Panc1 (cell line): ENCODE data around the gene PHF13.

Experiments used
- POLR2AphosphoS5 ChIP-seq: IDR thresholded peaks from 2 replicates; pipeline ENCODE4 v1.6.1; 2012; ENCODE audit warnings: mild to moderate bottlenecking, low read depth, low read length, moderate library complexity
- TF ChIP-seq, protein P1 (sequence below): fragments of 450-650 bp; IDR thresholded peaks from 2 replicates; pipeline ENCODE4 v1.5.1; 2017; ENCODE audit warnings: mild to moderate bottlenecking
- TF ChIP-seq, protein P2 (sequence below), 2 experiments: IDR thresholded peaks; 2 replicates each; pipeline ENCODE4 v1.6.1; 2011 to 2012; ENCODE audit warnings: low read depth in 2 of 2, control low read depth in 1 of 2, low read length in 1 of 2, mild to moderate bottlenecking in 1 of 2, moderate library complexity in 1 of 2; ENCODE audit not compliant: insufficient read depth in 1 of 2

DNA sequence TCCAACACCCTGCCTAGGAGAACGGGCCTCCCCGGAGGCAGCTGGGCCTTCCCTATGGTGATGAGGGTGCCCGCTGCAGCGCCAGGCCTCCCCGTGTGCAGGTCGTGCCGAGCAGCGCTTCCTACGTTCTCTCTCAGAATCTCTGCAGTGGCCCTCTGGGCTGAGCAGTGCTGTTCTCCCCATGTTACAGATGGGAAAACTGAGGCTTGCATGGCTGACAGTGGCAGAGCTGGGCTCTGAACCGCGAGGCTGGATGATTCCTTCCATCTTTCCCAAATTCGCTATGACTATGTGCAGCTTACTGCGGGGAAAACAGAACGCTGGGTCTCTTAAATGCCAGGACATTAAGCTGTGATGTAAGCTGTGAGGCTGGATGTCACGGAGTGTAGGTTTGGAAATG, 19.7 kb upstream of the PHF13 start:
- TF ChIP-seq, protein P1, sequence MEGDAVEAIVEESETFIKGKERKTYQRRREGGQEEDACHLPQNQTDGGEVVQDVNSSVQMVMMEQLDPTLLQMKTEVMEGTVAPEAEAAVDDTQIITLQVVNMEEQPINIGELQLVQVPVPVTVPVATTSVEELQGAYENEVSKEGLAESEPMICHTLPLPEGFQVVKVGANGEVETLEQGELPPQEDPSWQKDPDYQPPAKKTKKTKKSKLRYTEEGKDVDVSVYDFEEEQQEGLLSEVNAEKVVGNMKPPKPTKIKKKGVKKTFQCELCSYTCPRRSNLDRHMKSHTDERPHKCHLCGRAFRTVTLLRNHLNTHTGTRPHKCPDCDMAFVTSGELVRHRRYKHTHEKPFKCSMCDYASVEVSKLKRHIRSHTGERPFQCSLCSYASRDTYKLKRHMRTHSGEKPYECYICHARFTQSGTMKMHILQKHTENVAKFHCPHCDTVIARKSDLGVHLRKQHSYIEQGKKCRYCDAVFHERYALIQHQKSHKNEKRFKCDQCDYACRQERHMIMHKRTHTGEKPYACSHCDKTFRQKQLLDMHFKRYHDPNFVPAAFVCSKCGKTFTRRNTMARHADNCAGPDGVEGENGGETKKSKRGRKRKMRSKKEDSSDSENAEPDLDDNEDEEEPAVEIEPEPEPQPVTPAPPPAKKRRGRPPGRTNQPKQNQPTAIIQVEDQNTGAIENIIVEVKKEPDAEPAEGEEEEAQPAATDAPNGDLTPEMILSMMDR: no peak
- TF ChIP-seq, protein P2, sequence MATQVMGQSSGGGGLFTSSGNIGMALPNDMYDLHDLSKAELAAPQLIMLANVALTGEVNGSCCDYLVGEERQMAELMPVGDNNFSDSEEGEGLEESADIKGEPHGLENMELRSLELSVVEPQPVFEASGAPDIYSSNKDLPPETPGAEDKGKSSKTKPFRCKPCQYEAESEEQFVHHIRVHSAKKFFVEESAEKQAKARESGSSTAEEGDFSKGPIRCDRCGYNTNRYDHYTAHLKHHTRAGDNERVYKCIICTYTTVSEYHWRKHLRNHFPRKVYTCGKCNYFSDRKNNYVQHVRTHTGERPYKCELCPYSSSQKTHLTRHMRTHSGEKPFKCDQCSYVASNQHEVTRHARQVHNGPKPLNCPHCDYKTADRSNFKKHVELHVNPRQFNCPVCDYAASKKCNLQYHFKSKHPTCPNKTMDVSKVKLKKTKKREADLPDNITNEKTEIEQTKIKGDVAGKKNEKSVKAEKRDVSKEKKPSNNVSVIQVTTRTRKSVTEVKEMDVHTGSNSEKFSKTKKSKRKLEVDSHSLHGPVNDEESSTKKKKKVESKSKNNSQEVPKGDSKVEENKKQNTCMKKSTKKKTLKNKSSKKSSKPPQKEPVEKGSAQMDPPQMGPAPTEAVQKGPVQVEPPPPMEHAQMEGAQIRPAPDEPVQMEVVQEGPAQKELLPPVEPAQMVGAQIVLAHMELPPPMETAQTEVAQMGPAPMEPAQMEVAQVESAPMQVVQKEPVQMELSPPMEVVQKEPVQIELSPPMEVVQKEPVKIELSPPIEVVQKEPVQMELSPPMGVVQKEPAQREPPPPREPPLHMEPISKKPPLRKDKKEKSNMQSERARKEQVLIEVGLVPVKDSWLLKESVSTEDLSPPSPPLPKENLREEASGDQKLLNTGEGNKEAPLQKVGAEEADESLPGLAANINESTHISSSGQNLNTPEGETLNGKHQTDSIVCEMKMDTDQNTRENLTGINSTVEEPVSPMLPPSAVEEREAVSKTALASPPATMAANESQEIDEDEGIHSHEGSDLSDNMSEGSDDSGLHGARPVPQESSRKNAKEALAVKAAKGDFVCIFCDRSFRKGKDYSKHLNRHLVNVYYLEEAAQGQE (IDR thresholded peaks at IDR 0.05; ENCODE audit: insufficient read depth in 1 of 2, low read depth in 2 of 2, low read length in 1 of 2): no peak
- no peak for TF ChIP-seq POLR2AphosphoS5
